HG03354 (cell line): ENCODE measurements around the gene SREBF1.

Experiments used
- ATAC-seq: cut with Tn5 transposase; IDR thresholded peaks from one replicate; pipeline ENCODE4 v1.9.1; 2021; ENCODE audit warnings: mild to moderate bottlenecking; ENCODE audit not compliant: unreplicated experiment, poor library complexity, severe bottlenecking

The SREBF1 gene

GRCh38 chr17:17800504-17801021 is 36.2 kb downstream of the SREBF1 start:
- ATAC-seq: no peak

DNA sequence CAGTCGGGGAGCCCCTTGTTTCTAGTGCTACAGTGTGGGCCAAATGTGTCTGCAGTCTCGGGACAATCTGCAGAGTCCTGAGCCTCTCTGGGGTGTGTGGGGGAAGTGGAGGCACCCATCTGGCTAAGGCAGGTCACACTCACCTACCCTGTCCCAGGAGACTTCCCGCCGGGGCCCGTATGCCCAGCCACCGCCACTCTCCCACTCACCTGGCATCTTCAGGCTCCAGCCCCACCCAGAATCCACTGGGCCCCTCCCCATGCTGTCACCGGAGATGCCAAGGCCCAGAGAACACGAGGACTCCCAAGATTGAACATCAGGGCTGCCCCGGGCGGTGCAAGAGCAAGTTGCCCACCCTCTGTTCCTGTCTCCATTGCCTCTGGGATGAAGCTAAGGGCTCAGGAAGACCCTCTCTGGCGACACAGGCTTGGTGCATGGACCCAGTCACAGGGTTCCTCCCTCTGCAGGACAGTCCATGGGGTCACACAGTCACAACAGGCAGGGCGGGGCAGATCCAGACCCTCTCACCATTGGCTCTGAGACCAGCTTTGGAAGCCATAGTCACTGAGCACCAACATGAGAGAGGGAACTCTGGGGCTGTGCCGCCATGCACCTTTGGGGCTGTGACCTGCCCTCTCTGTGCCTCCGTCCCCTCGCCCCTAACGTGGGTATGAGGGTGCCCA is 38.1 kb downstream of the SREBF1 start:
- ATAC-seq: no peak

DNA sequence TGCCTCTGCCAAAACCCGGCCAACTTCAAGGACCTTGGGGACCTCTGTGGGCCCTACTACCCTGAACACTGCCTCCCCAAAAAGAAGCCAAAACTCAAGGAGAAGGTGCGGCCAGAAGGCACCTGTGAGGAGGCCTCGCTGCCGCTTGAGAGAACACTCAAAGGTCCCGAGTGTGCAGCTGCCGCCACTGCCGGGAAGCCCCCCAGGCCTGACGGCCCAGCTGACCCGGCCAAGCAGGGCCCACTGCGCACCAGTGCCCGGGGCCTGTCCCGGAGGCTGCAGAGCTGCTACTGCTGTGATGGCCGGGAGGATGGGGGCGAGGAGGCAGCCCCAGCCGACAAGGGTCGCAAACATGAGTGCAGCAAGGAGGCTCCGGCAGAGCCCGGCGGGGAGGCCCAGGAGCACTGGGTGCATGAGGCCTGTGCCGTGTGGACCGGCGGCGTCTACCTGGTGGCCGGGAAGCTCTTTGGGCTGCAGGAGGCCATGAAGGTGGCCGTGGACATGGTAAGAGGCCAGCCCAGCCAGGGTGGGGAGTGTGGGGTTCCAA is 38.7 kb downstream of the SREBF1 start:
- no peak for ATAC-seq

DNA sequence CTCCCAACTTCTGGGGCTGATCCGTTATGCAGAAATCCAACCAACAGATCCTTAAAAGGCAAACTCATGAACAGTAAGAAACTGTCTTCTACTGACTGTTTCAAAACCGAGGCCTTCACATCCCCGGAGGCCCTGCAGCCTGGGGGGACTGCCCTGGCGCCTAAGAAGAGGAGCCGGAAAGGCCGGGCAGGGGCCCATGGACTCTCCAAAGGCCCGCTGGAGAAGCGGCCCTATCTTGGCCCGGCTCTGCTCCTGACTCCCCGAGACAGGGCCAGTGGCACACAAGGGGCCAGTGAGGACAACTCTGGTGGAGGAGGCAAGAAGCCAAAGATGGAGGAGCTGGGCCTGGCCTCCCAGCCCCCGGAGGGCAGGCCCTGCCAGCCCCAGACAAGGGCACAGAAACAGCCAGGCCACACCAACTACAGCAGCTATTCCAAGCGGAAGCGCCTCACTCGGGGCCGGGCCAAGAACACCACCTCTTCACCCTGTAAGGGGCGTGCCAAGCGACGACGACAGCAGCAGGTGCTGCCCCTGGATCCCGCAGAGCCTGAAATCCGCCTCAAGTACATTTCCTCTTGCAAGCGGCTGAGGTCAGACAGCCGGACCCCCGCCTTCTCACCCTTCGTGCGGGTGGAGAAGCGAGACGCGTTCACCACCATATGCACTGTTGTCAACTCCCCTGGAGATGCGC is 39.5 kb downstream of the SREBF1 start:
- no peak for ATAC-seq

GRCh38 chr17:17796787-17797061 is 40.1 kb downstream of the SREBF1 start:
- no peak for ATAC-seq

DNA sequence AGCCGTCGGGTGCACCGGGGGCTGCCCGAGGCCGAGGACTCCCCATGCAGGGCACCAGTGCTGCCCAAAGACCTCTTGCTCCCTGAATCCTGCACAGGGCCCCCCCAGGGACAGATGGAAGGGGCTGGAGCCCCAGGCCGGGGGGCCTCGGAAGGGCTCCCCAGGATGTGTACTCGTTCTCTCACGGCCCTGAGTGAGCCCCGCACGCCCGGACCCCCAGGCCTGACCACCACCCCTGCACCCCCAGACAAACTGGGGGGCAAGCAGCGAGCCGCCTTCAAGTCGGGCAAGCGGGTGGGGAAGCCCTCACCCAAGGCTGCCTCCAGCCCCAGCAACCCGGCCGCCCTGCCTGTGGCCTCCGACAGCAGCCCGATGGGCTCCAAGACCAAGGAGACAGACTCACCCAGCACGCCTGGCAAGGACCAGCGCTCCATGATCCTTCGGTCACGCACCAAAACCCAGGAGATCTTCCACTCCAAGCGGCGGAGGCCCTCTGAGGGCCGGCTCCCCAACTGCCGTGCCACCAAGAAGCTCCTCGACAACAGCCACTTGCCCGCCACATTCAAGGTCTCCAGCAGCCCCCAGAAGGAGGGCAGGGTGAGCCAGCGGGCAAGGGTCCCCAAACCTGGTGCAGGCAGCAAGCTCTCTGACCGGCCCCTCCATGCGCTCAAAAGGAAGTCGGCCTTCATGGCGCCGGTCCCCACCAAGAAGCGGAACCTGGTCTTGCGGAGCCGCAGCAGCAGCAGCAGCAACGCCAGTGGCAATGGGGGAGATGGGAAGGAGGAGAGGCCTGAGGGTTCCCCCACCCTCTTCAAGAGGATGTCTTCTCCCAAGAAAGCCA is 40.6 kb downstream of the SREBF1 start:
- ATAC-seq: no peak

DNA sequence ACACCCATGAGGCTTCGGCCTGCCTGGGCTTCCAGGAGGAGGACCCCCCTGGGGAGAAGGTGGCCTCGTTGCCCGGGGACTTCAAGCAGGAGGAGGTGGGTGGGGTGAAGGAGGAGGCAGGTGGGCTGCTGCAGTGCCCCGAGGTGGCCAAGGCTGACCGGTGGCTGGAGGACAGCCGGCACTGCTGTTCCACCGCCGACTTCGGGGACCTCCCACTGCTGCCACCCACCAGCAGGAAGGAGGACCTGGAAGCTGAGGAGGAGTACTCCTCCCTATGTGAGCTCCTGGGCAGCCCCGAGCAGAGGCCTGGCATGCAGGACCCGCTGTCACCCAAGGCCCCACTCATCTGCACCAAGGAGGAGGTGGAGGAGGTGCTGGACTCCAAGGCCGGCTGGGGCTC is 41.5 kb downstream of the SREBF1 start:
- ATAC-seq: no peak

DNA sequence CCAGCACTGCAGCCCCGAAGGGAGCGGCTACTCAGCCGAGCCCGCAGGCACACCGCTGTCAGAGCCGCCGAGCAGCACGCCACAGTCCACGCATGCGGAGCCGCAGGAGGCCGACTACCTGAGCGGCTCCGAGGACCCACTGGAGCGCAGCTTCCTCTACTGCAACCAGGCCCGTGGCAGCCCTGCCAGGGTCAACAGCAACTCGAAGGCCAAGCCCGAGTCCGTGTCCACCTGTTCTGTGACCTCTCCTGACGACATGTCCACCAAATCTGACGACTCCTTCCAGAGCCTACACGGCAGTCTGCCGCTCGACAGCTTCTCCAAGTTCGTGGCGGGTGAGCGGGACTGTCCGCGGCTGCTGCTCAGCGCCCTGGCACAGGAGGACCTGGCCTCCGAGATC is 42.4 kb downstream of the SREBF1 start:
- ATAC-seq: no peak

DNA sequence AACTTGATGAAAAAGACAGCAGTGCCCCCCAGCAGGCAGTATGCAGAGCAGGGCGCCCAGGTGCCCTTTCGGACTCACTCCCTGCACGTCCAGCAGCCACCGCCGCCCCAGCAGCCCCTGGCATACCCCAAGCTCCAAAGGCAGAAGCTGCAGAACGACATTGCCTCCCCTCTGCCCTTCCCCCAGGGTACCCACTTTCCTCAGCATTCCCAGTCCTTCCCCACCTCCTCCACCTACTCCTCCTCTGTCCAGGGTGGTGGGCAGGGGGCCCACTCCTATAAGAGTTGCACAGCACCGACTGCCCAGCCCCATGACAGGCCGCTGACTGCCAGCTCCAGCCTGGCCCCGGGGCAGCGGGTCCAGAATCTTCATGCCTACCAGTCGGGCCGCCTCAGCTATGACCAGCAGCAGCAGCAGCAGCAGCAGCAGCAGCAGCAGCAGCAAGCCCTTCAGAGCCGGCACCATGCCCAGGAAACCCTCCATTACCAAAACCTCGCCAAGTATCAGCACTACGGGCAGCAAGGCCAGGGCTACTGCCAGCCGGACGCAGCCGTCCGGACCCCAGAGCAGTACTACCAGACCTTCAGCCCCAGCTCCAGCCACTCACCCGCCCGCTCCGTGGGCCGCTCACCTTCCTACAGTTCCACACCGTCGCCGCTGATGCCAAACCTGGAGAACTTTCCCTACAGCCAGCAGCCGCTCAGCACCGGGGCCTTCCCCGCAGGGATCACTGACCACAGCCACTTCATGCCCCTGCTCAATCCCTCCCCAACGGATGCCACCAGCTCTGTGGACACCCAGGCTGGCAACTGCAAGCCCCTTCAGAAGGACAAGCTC is 43.2 kb downstream of the SREBF1 start:
- ATAC-seq: no peak

GRCh38 chr17:17792551-17793377 is 44.0 kb downstream of the SREBF1 start:
- no peak for ATAC-seq

- ATAC-seq: no peak
Measured at GRCh38 chr17:17792037-17792550, 44.7 kb downstream of the SREBF1 start.

GRCh38 chr17:17790637-17791464 is 45.9 kb downstream of the SREBF1 start:
- ATAC-seq: no peak

GRCh38 chr17:17789828-17790636 is 46.8 kb downstream of the SREBF1 start:
- no peak for ATAC-seq

- ATAC-seq: no peak
Measured at GRCh38 chr17:17789410-17789809, 47.4 kb downstream of the SREBF1 start.

DNA sequence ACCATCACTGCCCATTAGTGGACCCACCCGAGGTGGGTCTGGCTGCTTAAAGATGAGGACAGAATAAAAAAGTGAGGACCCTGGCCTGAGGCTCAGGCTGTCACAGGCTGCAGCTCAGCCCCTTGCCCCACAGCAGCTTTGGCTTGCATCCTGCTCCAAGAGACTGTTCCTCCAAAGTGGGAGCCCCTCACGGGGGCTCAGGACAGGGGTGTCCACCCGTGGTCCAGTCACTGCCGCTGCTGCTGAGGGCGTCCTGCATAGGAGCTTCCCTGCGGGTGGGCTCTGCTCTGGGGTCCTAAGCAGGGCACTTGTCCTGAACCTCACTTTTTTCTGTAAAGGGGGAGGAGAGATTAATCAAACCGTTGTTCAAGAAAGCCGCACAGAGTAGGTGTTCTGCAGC is 47.8 kb downstream of the SREBF1 start:
- no peak for ATAC-seq

DNA sequence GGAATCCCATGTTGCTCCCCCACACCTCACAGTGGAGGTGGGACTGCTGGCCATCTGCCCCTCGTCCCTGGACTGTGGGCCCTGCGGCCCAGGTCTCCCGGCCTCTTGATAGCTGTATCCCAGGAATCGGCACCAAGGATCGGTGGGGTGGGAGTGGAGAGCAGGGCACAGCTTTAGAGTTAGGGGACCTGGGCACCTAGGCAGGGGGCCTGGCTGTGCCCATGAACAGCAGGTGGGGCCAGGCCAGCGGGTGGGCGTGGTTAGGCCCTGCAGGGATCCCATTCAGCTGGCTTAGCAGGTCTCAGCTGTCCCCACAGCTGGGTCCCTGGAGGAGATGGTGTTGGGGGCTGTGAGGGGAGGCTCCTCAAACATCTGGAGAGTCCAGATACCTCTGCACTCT is 49.2 kb downstream of the SREBF1 start:
- ATAC-seq: no peak

GRCh38 chr17:17786998-17787397 is 49.8 kb downstream of the SREBF1 start:
- ATAC-seq: no peak
